Ovary (tissue), 3 donors: ENCODE results near the gene KBTBD4.
"Not testable (repeated sequence)": the region's sequence is repeated elsewhere in the genome, so short reads cannot be mapped to it uniquely, and the experiment has no call there.

Source experiments
- EP300 ChIP-seq: sonication (generic); formaldehyde crosslinking; IDR thresholded peaks from one replicate; pipeline ENCODE4 v1.6.1; 2017; ENCODE audit warnings: antibody characterized with exemption
- POLR2A ChIP-seq: fragments of 450-650 bp; IDR thresholded peaks from one replicate; pipeline ENCODE4 v1.6.1; 2017; ENCODE audit warnings: antibody characterized with exemption, mild to moderate bottlenecking, moderate library complexity
- TF ChIP-seq, protein P1 (sequence below), 3 donors: fragments of 450-650 bp in 2 of 3; fragments of 200-600 bp in 1 of 3; IDR thresholded peaks; one replicate each; pipeline versions ENCODE4 v1.5.1 to v1.8.0; 2016 to 2022; ENCODE audit warnings: antibody characterized with exemption in 3 of 3, mild to moderate bottlenecking in 1 of 3
- donor health status: DM: no; HTN: no; CAD: no.

DNA sequence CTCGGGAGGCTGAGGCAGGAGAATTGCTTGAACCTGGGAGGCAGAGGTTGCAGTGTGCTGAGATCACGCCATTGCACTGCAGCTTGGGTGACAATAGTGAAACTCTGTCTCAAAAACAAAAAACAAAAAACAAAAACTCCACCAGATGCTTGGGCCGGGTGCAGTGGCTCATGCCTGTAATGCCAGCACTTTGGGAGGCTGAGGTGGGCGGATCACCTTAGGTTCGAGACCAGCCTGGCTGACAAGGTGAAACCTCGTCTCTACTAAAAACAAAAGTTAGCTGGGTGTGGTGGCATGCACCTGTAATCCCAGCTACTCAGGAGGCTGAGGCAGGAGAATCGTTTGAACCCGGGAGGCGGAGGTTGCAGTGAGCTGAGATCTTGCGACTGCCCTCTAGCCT, 14.4 kb downstream of the KBTBD4 start:
- TF ChIP-seq, protein P1, sequence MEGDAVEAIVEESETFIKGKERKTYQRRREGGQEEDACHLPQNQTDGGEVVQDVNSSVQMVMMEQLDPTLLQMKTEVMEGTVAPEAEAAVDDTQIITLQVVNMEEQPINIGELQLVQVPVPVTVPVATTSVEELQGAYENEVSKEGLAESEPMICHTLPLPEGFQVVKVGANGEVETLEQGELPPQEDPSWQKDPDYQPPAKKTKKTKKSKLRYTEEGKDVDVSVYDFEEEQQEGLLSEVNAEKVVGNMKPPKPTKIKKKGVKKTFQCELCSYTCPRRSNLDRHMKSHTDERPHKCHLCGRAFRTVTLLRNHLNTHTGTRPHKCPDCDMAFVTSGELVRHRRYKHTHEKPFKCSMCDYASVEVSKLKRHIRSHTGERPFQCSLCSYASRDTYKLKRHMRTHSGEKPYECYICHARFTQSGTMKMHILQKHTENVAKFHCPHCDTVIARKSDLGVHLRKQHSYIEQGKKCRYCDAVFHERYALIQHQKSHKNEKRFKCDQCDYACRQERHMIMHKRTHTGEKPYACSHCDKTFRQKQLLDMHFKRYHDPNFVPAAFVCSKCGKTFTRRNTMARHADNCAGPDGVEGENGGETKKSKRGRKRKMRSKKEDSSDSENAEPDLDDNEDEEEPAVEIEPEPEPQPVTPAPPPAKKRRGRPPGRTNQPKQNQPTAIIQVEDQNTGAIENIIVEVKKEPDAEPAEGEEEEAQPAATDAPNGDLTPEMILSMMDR (IDR thresholded peaks at IDR 0.05) = not testable (repeated sequence)
- not testable (repeated sequence) for TF ChIP-seq EP300, POLR2A
